Stimulated activated CD4-positive, alpha-beta T cell treated with anti-CD3 and anti-CD28 coated beads, Interleukin-12 subunit alpha, Interleukin-12 subunit beta, amount 100 ng/mL, for 4 hours (primary cell): ENCODE measurements around the gene NHSL2.
A peak's percentile ranks its signal among the peaks of the same experiment; 100 is the strongest.

ENCODE experiments used
- DNase-seq: peaks from one replicate; pipeline ENCODE4 v3.0.0-alpha.2; 2020

NHSL2 gene

DNA sequence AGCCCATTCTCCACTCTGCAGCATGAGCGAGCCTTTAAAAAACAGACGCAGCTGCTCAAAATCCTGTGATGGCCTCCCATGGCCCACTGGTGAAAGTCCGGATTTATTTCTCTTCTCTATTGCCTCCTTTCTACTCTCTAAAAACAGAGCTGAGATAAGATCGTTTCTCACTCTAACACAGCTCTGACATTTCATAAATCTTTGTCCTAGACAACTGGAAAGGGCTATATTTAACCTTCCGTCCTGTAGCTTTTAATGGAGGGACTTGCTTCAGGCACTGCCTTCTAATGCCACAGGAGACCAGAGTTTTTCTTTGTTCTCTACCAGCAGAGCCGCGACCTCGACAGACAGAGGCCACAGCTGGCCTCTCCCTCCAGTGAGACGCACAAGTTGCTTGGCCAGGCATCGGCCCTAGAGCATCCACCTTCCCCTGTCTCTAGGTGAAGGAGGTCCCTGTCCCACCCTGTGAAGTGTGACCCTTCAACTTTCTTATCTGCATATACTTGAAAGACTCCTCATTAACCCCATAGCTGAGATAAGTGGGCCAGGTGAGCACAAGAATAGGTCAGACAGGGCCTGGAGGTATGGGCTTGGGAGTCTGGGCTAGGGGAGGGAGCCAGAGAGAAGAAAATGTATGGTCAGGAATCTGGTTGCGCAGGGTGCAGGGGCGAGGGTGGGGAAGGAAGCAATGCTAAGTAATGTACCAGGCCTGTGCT is 171.1 kb downstream of the NHSL2 start:
- no peak for DNase-seq

DNA sequence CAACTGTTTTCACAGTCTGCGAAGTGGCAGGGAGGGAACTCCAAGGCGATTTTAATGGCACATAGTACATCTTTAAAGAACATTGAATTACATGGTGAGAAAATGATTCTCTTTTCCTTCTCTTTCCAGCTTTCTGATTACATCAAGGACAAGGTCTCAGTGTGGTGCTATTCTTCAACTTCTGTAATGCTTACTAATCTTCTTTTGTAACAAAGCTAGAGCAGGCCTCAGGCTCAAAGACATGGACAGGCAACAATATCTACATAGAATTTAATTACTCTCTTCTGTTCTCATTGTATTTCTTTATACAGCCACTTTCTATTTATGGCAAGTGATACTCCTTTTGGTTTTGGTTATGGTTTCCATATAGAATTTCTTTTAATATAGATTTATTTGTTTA is 172.6 kb downstream of the NHSL2 start:
- no peak for DNase-seq

DNA sequence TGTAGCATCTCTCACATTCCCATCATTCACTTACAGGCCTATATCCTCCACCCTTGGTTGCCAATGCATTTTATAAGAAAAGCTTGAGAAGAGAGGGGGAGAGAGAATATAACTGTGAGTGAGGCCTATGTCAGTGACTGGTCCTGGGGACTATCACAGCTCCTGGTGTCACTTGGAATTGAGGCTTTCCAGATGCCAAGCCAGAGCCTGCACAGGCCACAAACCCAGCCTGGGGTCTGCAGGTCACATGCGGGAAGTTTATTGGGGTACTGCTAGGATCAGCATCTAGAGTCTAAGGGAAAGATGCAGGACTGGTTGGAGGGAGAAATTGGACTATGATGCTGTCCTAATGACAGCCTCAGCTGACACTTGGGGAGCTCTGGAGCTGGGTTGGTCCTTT is 173.5 kb downstream of the NHSL2 start:
- no peak for DNase-seq

DNA sequence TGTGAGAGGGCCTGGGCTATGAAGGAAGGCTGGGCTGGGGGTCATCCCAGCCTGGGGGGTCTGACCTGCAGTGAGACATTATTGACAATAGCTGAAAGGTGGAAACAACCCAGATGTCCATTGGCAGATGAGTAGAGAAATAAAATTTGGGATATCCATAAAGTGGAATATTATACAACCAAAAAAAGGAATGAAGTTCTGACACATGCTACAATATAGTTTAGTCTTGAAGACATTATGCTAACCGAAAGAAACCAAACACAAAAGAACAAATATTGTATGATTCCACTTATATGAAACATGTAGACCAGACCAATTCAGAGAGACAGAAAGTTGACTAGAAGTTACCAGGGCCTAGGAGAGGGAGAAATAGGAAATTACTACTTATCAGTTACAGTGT is 176.3 kb downstream of the NHSL2 start:
- no peak for DNase-seq

DNA sequence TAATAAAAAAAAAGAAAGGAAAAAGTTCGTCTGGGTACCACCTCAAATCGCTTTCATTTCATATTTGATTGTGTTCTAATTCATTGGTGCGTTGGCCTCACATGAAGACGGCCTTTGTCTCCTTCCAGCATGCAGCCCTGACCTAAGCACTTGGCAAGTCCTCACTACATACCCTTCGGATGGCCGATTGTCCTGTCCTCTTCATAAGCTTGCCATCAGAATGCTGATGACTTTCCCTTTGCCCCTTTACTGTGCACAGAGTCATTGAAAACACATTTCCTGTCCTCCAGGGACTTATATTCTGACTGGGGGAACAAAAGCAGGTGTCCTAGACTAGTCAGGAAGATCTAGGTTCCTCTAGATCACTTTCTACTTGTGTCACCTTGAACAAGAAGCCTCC is 178.1 kb downstream of the NHSL2 start:
- DNase-seq: no peak

DNA sequence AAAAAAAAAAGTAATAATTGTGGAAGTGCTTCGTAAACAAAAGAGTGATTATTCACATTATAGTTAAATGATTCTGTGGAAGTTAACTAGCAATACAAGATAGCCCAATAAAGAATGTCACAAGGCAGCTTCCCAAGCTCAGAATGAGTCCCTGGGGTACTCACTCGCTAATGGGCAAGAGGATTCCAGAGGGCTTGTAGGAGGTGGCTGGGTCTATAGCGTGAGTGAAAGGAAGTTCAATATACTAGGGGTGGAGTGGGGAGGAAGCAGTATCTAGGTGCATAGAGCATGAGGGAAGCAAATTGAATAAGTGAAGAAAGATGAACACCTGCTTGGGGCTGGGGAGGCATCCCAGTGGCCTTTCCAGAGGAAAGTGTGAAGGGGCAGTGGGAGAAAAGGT is 178.6 kb downstream of the NHSL2 start:
- DNase-seq: no peak

DNA sequence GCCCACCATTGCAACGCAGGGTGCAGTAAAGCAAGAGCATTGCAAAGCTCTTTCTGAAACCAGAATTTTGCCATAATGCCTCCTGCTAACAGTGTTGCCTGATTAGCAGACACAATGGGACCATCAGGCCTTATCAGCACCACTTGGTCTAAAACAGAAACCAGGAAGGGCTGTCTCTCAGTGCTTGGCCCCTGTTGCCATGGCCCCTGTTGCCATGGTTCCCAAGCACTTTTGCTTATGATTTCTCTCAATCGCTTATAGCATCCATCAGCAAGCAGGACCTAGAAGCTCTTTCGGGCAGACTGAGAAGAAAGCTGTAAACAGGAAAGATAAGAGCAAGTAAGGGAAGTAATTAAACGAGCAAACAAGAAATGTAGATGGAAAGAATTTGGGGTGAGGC is 184.2 kb downstream of the NHSL2 start:
- peak; percentile 8 for DNase-seq

DNA sequence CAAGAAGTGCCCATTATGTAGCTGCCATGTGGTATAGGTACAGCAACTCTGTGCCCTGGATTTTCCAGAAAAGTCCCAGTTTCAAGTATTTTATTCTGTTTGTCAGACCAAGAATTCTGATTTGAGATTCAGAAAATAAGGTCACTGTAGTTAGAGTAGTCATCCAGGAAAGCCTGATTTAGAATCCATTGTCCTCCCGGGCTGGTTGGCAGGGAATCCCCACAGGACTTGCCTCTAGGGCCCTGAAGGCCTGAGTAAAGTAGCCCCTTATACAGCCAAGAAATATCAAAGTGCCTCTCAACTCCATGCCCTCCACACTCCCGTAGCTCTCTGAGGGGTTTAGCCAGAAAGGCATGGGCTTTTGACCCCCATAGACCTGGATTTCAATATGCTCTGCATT is 184.7 kb downstream of the NHSL2 start:
- DNase-seq: no peak

DNA sequence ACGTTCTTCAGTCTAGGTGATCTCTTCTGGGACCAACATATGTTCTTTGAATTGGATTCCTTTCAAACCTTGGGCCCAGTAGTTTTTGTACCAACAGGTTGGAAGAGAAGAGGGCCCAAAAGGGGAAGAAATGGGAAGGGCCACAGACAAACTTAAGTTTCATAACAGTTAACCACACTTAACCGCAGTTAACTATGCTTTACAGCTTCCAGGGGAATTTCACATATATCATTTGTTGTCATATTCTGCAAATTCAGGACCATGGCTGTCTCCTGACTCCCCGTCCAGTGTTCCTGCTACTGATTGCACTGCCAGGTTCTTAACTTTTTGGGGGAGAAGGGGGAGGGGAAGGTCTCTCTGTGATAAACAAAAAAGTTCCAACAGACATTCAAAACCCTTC is 186.5 kb downstream of the NHSL2 start:
- no peak for DNase-seq

DNA sequence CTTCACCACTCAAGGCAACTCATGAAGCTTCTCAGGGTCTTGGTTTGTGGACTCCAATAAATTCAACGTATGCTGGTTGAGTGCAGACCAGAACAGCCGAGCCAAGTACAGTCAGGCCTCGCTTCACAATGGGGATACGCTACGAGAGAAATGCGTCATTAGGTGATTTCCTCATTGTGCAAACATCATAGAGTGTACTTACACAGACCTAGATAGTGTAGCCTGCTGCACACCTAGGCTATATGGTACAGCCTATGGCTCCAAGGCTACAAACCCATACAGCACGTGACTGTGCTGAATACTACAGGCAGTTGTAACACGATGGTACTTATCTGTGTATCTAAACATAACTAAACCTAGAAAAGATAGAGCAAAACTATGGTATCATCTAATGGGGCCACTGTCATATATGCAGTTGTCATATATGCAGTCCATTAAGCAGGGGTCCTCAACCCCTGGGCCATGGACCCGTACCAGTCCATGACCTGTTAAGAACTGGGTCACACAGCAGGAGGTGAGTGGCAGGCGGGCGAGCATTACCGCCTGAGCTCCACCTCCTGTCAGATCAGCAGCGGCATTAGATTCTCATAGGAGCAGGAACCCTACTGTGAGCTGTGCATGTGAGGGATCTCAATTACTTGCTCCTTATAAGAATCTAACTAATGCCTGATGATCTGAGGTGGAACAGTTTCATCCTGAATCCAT is 189.6 kb downstream of the NHSL2 start:
- no peak for DNase-seq

DNA sequence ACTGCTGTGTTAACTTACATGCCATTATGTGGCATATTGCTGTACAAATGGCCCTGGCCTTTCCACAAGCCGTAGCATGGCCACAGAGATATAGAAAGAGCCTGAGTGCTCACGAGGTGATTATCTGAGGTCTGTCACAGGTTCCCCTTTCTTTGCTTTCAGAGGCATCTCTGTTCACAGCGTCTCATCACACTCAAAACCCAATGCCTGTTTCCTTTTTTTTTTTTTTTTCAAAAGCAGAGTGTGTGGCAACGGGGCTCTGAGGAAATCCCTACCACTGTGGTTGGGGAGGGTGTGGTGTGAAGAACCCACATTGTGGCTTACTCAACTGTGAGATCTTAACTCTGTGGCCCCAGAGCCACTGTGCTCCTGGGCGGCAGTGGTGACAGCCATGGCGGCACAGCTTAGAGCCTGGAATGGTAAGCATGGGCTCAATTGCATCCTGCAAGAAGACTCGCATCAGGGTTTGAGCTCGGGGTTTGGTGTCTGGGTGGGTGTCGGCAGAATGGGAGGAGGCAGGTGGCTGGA is 190.2 kb downstream of the NHSL2 start:
- DNase-seq: peak; percentile 30

DNA sequence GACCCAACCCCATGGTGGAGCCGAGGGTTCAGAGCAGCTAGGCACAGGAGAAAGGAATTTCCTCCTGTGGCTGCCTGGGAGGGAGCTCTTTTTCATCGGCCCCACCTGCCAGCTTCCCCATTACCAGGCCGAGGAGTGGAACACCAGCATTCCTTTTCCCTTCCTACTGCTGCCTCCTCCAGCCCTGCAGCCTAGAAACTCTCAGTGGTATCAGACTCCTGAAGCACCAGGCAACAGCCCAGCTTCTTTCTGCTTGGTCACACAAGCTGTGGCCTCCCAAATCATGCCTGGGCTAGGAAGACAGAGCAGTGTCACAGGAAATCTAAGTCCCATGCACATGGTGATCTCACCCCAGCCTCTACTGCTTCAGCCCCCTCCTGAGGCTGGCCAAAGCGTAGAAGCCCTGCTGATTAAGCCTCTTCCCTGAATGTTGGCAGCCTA is 191.0 kb downstream of the NHSL2 start:
- DNase-seq: no peak

DNA sequence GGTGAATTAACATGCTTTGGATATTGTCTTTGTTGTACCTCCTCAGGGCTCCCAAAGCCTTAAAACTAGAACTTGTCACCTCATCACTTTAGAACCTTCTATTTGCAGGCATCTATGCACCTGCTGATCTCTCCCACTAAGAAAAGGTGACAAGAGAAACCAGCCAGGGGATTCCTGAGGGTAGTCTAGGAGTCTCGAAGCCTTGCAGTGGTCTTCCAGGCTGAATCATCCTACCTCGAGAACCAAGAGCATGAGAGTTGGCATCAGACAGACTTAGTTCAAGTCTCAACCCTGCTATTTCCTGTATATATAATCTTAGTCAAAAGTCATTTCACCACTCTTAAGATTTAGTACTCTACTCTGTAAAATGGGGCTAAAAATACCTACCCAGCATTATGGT is 191.5 kb downstream of the NHSL2 start:
- no peak for DNase-seq

DNA sequence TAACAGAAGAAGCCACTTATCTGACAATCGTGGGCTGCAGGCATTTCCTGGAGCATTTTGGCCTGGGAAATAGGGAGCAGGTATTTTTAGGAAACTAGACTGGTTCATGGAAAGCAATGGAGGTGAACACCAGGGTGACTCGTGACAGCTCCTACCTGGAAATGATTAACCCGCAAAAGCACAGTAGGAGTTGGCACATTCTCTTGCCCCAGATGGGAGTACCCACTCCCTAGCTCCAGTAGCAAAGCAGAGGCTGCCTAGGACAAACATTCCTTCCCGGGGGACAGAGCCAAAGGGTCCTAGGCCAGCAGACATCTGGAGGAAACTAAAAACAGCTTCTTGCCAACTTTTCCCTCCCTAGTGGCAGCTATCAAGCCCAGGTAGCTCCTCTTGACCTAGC is 192.1 kb downstream of the NHSL2 start:
- DNase-seq: no peak

DNA sequence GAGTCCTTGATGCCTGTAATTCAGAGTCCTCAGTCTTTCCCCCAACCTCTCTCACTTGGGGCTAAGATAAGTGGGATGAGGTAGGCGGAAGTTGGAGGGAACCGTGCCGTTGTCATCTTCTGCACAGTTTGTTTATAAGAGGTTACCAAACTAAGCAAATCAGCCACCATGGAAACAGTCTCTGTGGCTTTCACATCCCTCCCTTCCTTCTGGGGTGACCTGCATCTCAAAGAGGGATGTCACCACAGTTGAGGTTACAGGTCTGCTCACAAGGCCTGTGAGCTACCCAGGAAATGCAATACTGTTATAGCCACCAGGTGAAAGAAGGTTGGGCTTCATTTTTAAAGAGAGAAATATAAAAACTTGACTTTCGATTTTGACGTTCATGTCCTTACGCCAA is 194.8 kb downstream of the NHSL2 start:
- DNase-seq: no peak

DNA sequence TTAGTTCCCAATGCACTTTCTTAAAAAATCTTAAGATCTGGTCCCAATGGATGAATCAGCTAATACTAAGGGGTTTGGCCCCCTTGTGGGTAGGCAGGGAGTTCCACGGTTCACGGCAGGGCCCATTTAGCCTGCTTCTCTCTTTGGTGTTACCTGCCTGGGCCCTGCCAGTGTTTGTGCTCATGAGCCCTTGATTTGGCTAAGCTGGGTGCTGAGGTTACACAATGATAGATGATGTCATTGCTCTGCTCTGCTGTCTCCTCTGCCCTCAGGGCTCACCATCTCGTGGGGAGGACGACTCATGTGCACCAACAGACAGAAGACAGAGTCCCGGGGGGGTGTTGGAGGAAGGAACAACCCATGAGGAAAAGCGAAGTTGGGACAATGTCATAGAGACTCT is 196.7 kb downstream of the NHSL2 start:
- DNase-seq: no peak

DNA sequence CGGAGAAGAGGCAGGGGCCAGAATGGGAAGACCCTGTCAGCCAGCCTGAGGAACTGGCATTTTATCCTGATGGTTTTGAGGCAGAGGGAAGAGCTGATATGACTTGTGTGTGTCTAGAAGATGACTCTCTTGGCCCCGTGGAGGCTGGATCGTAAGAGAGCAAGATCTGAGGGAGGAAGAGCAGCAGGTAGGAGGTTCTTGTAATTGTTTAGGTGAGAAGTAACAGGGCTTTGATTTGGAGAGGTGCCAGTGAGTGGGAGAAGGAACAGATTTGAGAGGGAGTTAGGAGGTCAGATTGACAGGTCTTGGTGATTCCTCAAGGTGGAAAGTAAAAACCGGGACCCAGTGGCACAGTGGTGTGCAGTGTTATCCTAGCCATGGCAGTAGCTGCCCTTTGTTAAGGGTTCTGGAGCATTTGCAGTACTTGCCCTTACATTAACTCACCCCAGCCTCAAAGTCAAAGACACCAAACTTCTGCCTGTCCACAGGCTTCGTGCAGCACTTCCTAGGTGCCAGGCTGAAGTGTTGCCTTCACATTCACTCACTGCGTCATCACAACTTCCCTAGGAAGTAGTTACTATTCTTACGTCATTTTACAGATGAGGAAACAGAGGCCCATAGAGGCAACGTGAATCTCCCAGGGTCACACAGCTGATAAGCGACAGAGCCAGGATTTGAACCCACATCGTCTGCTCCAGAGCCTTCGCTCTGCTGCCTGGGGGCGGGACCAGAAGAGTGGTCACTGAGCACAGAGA is 197.4 kb downstream of the NHSL2 start:
- DNase-seq: no peak

DNA sequence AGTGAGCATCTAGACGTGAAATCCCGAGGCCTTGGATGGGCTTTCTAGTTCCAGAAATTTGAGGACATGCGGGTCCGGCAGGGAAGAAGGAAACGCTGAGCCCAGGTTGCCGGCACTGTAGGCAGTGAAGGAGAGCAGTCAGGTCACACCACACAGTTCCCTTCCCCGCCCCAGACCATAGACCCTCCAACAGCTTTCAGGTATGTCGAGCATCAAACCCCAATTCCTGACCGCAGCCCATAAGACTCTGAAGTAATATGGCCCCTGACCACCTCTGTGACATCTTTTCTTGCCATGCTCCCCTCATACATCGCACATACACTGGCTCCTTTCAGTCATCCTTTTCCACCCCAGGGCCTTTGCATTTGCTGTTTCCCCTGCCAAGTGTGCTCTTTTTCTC is 198.0 kb downstream of the NHSL2 start:
- DNase-seq: no peak

DNA sequence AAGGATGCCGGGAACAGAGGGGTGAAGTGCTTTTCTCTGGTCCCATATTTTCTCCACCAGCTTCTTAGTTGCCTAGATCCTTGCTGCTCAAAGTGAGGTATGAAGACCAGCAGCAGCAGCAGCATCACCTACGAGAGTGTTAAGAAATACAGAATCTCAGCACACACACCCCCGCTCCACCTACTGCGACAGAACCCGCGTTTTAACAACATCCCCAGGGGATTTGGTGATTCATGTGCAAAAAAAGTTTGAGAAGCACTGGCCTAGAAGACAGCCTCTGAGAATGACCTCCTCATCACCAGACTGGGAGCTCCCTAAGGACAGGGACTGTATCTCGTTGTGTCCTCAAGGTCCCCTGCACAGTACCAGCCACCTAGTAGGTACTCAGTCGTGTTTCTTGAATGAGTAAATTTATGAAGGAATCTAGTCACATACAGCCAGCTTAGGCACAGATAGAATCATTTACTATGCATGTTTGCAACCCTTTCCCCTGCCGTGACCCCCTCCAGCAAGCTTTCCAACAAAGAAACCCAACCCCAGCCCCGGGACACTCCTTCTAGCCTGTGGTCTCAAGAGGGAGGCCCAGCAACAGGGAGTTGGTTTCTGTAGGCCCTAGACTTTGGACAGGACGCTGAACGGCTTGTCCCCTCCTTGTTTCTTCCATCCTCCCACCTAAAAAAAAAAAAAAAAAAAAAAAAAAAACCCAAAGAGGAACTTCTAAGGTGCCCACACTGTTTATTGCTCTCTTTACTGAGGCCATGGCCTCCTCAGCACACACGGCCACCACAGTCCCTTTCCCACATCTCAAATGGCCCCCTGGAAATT is 199.6 kb downstream of the NHSL2 start:
- no peak for DNase-seq

DNA sequence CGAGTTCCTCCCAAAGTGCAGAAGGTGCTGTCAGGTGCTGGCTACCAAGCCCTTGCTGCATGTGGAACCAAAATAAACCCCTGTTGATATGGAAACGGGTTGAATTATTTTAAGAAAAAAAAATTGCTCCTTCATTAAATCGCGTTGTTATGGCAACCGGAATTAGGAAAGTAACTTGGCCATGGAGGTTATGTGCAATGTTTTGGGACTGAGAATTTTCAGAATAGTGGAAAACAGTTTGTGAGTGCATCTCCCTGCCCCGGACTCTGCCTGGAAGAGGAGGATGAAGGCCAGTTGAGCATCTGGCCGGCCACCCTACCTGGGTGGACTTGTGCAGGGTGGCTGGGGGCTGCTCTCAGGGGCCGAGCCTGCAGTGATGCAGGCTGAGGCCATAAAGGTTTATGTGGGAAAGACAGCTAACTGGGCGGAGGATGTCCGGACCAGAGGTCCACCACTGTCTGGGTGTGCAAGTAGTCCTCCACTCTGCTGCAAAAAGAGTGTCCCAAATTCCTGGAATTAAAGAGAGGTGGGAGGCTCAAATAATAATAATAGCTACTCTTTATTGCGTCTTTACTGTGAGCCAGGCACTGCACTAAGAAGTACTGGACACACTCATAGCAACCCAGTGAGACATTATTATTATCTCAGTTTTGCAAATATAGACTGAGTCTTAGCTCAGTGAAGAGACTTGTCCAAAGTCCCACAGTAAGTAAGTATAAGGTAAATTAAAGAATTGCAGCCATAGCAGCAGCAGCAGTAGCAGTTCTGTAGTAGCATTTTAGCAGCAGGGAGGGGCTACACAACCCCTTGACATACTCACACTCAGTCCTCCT is 200.4 kb downstream of the NHSL2 start:
- no peak for DNase-seq

DNA sequence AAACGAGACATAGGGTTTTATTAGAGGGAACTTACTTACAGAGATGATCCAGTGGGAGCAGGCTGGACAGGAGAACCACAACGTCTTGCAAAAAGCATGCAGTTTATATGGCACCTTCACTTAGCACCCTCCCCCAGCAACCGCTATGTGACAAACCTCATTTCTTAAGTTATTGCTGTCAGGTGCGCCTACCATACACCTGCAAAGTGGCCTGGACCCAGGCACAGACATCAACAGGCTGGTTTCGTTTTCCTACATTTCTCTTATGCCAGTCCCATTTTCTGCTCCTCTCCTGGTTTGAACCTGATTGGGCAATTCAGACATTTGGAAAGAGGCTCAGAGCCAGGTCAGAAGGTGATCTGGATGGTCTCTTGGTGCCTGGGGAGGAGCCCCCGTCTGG is 202.8 kb downstream of the NHSL2 start:
- no peak for DNase-seq

DNA sequence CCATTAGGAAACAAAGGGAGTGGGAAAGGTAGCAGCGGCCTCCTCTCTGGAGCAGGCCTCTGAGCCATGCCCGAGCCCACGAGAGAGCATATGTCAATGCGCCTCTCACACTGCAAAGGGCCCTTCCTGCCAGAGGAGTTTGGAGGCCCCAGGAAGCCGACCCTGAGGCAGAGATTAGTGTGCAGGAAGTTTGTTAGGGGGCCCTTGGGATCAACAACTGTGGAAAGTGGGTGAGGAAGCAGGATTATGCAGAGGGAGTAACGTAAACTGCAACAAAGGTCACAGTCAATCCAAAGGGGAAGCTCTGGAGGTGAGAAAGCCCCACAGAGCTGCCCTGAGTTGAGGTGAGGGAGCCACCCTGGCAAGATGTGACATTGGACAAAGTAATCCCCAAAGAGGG is 203.7 kb downstream of the NHSL2 start:
- DNase-seq: no peak
